Parathyroid adenoma (tissue), 2 donors: ENCODE measurements around the gene MCM3AP.

Source experiments
- H2AFZ ChIP-seq: fragments of 300-600 bp; sonication (generic); one replicate; pipeline ENCODE4 v1.7.0; 2017; ENCODE audit warnings: antibody characterized with exemption, mild to moderate bottlenecking
- H3K27ac ChIP-seq: fragments of 300-600 bp; sonication (generic); one replicate; pipeline ENCODE4 v1.7.0; 2017
- H3K27me3 ChIP-seq: fragments of 300-600 bp; sonication (generic); one replicate; pipeline ENCODE4 v1.7.0; 2017; ENCODE audit warnings: low read length; ENCODE audit not compliant: control insufficient read depth, insufficient read depth
- H3K36me3 ChIP-seq: fragments of 300-600 bp; sonication (generic); one replicate; pipeline ENCODE4 v1.7.0; 2017; ENCODE audit warnings: low read length; ENCODE audit not compliant: control insufficient read depth, insufficient read depth
- H3K4me1 ChIP-seq: fragments of 300-600 bp; sonication (generic); one replicate; pipeline ENCODE4 v1.7.0; 2017; ENCODE audit warnings: control low read depth
- H3K4me2 ChIP-seq: fragments of 300-600 bp; sonication (generic); one replicate; pipeline ENCODE4 v1.7.0; 2017; ENCODE audit warnings: low read length
- H3K4me3 ChIP-seq: fragments of 300-600 bp; sonication (generic); one replicate; pipeline ENCODE4 v1.7.0; 2017; ENCODE audit warnings: low read depth, low read length
- H3K79me2 ChIP-seq: fragments of 300-600 bp; sonication (generic); one replicate; pipeline ENCODE4 v1.7.0; 2017; ENCODE audit warnings: control low read depth
- H3K9ac ChIP-seq: fragments of 300-600 bp; sonication (generic); one replicate; pipeline ENCODE4 v1.7.0; 2017; ENCODE audit warnings: mild to moderate bottlenecking
- H3K9me3 ChIP-seq: fragments of 300-600 bp; sonication (generic); one replicate; pipeline ENCODE4 v1.7.0; 2017; ENCODE audit warnings: low read length; ENCODE audit not compliant: control insufficient read depth
- TF ChIP-seq, protein P1 (sequence below): fragments of 300-600 bp; sonication (generic); IDR thresholded peaks from one replicate; pipeline ENCODE4 v1.7.0; 2017; ENCODE audit warnings: antibody characterized with exemption, mild to moderate bottlenecking
- donor health status: primary hyperparathyroidism.

MCM3AP gene

DNA sequence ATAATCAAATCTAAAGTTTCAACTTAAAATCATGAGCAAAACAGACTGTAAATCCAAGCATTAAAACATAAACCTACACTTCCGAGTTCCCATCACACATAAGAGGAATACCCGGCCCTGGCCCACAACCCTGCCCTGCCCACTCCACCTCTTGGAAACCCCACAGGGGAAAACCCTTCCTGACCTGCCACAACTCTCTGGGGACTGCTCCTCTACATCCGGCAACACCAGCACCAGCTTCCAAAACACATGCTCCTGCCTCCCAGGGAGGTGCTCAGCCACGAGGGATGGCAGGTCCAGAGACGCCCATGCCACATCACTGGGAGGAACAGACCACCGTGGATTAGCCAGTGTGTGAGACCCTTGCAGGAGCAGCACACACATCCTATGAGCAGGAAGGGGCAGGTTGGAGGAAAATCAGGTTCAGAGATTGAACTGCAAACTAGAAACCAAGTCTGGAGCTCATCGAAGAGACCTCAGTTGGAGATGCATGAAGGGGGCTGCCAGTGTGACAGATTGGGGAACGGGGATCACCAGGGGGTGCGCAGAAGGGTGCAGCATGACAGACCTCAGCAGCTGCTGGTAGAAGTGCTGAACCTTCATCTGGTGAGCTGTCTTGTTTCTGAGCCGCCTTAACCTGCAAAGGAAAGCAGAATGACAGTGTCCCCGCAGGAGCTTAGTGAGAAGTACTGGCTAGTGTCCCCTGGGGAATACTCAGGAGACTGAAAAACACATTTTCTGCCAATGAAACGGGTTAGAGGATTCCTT is 31.0 kb downstream of the MCM3AP start:
- H3K4me3 ChIP-seq, result no peak overlapping the region
- H3K4me1 ChIP-seq, result no peaks in the 10 kb centered on the region
- TF ChIP-seq, protein P1, sequence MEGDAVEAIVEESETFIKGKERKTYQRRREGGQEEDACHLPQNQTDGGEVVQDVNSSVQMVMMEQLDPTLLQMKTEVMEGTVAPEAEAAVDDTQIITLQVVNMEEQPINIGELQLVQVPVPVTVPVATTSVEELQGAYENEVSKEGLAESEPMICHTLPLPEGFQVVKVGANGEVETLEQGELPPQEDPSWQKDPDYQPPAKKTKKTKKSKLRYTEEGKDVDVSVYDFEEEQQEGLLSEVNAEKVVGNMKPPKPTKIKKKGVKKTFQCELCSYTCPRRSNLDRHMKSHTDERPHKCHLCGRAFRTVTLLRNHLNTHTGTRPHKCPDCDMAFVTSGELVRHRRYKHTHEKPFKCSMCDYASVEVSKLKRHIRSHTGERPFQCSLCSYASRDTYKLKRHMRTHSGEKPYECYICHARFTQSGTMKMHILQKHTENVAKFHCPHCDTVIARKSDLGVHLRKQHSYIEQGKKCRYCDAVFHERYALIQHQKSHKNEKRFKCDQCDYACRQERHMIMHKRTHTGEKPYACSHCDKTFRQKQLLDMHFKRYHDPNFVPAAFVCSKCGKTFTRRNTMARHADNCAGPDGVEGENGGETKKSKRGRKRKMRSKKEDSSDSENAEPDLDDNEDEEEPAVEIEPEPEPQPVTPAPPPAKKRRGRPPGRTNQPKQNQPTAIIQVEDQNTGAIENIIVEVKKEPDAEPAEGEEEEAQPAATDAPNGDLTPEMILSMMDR, result no peak
- H3K27ac ChIP-seq, result no peak overlapping the region
- no peaks in the 10 kb centered on the region for H3K79me2 ChIP-seq
- no peaks in the 10 kb centered on the region for H3K27me3 ChIP-seq
- no peaks in the 10 kb centered on the region for H3K9me3 ChIP-seq
- no peak overlapping the region for H3K4me2 ChIP-seq
- no peak overlapping the region for H2AFZ ChIP-seq
- H3K36me3 ChIP-seq, result no peaks in the 10 kb centered on the region
- no peak overlapping the region for H3K9ac ChIP-seq

DNA sequence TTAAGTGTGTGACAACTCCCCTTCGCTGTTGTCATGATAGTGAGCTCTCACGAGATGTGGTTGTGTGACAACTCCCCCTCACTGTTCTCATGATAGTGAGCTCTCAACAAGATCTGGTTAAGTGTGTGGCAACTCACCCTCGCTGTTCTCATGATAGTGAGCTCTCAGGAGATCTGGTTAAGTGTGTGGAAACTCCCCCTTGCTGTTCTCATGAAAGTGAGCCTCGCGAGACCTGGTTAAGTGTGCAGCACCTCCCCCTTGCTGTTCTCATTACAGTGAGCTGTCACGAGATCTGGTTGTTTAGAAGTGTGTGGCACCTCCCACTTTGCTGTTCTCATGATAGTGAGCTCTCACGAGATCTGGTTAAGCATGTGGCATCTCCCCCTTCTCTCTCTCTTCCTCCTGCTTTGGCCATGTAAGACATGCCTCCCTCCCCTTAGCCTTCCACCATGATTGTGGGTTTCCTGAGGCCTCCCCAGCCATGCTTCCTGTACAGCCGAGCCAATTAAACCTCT is 31.7 kb downstream of the MCM3AP start:
- Histone ChIP-seq H3K79me2 (no peaks in the 10 kb centered on the region), H2AFZ (no peak overlapping the region), H3K4me2 (no peak overlapping the region), H3K27ac (no peak overlapping the region), H3K4me3 (no peak overlapping the region), H3K27me3 (no peaks in the 10 kb centered on the region), H3K9ac (no peak overlapping the region), H3K36me3 (no peaks in the 10 kb centered on the region), H3K4me1 (no peaks in the 10 kb centered on the region), H3K9me3 (no peaks in the 10 kb centered on the region)
- TF ChIP-seq, protein P1, result no peak

DNA sequence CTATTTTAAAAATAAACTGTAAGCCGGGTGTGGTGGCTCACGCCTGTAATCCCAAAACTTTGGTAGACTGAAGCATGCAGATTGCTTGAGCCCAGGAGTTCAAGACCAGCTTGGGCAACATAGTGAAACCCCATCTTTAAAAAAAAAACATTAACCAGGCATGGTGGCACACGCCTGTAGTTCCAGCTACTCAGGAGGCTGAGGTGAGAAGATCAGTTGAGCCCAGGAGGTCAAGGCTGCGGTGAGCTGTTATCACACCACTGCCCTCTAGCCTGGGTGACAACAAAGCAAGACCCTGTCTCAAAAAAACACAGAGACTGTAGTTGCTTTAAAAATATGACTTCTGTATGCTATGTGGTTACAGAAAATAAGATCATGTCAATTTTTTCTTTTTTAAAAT is 32.6 kb downstream of the MCM3AP start:
- Histone ChIP-seq H3K4me1 (no peaks in the 10 kb centered on the region), H3K9ac (no peak overlapping the region), H2AFZ (no peak overlapping the region), H3K36me3 (no peaks in the 10 kb centered on the region), H3K4me3 (no peak overlapping the region), H3K79me2 (no peaks in the 10 kb centered on the region), H3K27me3 (no peaks in the 10 kb centered on the region), H3K9me3 (no peaks in the 10 kb centered on the region), H3K27ac (no peak overlapping the region), H3K4me2 (no peak overlapping the region)
- TF ChIP-seq, protein P1, result no peak

DNA sequence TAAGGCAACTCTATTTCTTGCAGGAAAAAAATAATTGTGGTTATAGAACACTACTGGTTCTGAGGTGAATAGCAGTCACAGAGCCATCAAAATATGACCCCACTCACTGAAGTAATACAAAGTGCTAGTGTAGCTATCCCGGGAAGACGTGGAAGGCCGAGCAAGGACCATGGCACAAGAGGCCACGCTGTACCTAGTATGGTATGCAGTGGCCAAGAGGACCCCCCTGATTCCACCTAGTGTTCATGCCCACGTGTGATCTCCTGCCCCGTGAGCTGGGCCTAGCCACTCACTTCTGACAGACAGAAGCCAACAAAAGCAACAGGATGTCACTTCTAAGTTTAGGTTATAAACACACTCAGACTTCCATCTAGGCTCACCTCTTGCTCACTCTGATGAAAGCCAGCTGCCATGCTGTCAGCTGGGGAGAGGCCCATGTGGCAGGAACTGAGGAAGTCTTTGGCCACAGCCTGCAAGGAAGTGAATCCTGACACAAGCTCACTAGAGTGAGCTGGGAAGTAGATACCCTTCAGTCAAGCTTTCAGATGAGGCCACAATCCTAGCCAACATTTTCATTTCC is 35.2 kb downstream of the MCM3AP start:
- no peak overlapping the region for H3K4me2 ChIP-seq
- H2AFZ ChIP-seq, result no peak overlapping the region
- H3K27me3 ChIP-seq, result no peaks in the 10 kb centered on the region
- no peaks in the 10 kb centered on the region for H3K4me1 ChIP-seq
- TF ChIP-seq, protein P1, result no peak
- H3K4me3 ChIP-seq, result no peak overlapping the region
- H3K9me3 ChIP-seq, result no peaks in the 10 kb centered on the region
- H3K9ac ChIP-seq, result no peak overlapping the region
- H3K79me2 ChIP-seq, result no peaks in the 10 kb centered on the region
- no peak overlapping the region for H3K27ac ChIP-seq
- no peaks in the 10 kb centered on the region for H3K36me3 ChIP-seq
